ENCODE data around the gene TBL1XR1.
"Not testable (repeated sequence)": the region's sequence is repeated elsewhere in the genome, so short reads cannot be mapped to it uniquely, and the experiment has no call there.

TBL1XR1 gene

GRCh38 chr3:177013681-177014280 lies 183.5 kb downstream of the TBL1XR1 start:
- DNase-seq (ENCODE audit: low read depth): no peak

GRCh38 chr3:177005718-177006405 lies 191.4 kb downstream of the TBL1XR1 start:
- DNase-seq (ENCODE audit: low read depth): no peak

GRCh38 chr3:177000159-177000558 lies 197.1 kb downstream of the TBL1XR1 start:
- not testable (repeated sequence) for DNase-seq (ENCODE audit: low read depth)

GRCh38 chr3:176995946-176996345 lies 201.3 kb downstream of the TBL1XR1 start:
- DNase-seq (ENCODE audit: low read depth): no peak

GRCh38 chr3:176994891-176995781 lies 202.1 kb downstream of the TBL1XR1 start:
- no peak for DNase-seq (ENCODE audit: low read depth)

- no peak for DNase-seq (ENCODE audit: low read depth)
Measured at GRCh38 chr3:176994393-176994792, 202.9 kb downstream of the TBL1XR1 start.

GRCh38 chr3:176992978-176993377 lies 204.3 kb downstream of the TBL1XR1 start:
- no peak for DNase-seq (ENCODE audit: low read depth)

GRCh38 chr3:176992565-176992964 lies 204.7 kb downstream of the TBL1XR1 start:
- no peak for DNase-seq (ENCODE audit: low read depth)

GRCh38 chr3:176988795-176989194 lies 208.5 kb downstream of the TBL1XR1 start:
- no peak for DNase-seq (ENCODE audit: low read depth)

GRCh38 chr3:176987901-176988650 lies 209.2 kb downstream of the TBL1XR1 start:
- DNase-seq (ENCODE audit: low read depth): no peak

- no peak for DNase-seq (ENCODE audit: low read depth)
Measured at GRCh38 chr3:176978441-176978840, 218.8 kb downstream of the TBL1XR1 start.

- no peak for DNase-seq (ENCODE audit: low read depth)
Measured at GRCh38 chr3:176977331-176977730, 220.0 kb downstream of the TBL1XR1 start.

- DNase-seq (ENCODE audit: low read depth): no peak
Measured at GRCh38 chr3:176976586-176976985, 220.7 kb downstream of the TBL1XR1 start.

- DNase-seq (ENCODE audit: low read depth): no peak
Measured at GRCh38 chr3:176974279-176974678, 223.0 kb downstream of the TBL1XR1 start.

GRCh38 chr3:176971613-176972174 lies 225.6 kb downstream of the TBL1XR1 start:
- DNase-seq (ENCODE audit: low read depth): no peak

- no peak for DNase-seq (ENCODE audit: low read depth)
Measured at GRCh38 chr3:176970770-176971169, 226.5 kb downstream of the TBL1XR1 start.

- DNase-seq (ENCODE audit: low read depth): no peak
Measured at GRCh38 chr3:176969506-176969905, 227.8 kb downstream of the TBL1XR1 start.

Data from activated T-cell treated with anti-CD3 and anti-CD28 coated beads for 24 hours (primary cell).